Chondrocyte (in vitro differentiated cells): ENCODE data around the gene ANKRD6. TPM values are rescaled to one million over a fixed set of nuclear protein-coding genes. Genes with fewer than 3 reads are reported as not detected.

ENCODE experiments used
- DNase-seq: peaks from one replicate; pipeline ENCODE4 v3.0.0; 2021; ENCODE audit warnings: mixed read lengths, low spot score
- H3K27ac Mint-ChIP-seq: one replicate; pipeline ENCODE4 v1.8.0; 2021; ENCODE audit warnings: mild to moderate bottlenecking, moderate library complexity, mixed read lengths; ENCODE audit not compliant: unreplicated experiment
- H3K27me3 Mint-ChIP-seq: 2 replicates; pipeline ENCODE4 v1.8.0; 2021; ENCODE audit warnings: low read depth, mixed read lengths
- H3K36me3 Mint-ChIP-seq: 2 replicates; pipeline ENCODE4 v1.8.0; 2021; ENCODE audit warnings: low read depth, mixed read lengths
- H3K4me1 Mint-ChIP-seq: 2 replicates; pipeline ENCODE4 v1.8.0; 2021; ENCODE audit warnings: low read depth, mild to moderate bottlenecking, mixed read lengths
- H3K4me3 Mint-ChIP-seq: one replicate; pipeline ENCODE4 v1.8.0; 2021; ENCODE audit warnings: mild to moderate bottlenecking, moderate library complexity, mixed read lengths; ENCODE audit not compliant: unreplicated experiment
- H3K9me3 Mint-ChIP-seq: 2 replicates; pipeline ENCODE4 v1.8.0; 2021; ENCODE audit warnings: low read depth, mixed read lengths
- CTCF ChIP-seq: fragments of 200-600 bp; sonication (generic); IDR thresholded peaks from 2 replicates; pipeline ENCODE4 v1.5.0; 2021; ENCODE audit warnings: antibody characterized with exemption, mild to moderate bottlenecking, moderate library complexity
- total RNA-seq: library from RNA; stranded (reverse); gene quantifications from 3 replicates; pipeline ENCODE4 v1.2.1, GENCODE V29; 2021

ANKRD6 gene
- total RNA-seq, 1 donor from 2014 or later = 31.3 TPM

- H3K4me3 Mint-ChIP-seq = no peak overlapping the region
- no peak for DNase-seq
- no peak for TF ChIP-seq CTCF
- no peaks in the 10 kb centered on the region for H3K27me3 Mint-ChIP-seq
- H3K4me1 Mint-ChIP-seq = peaks cover 47% of the 10 kb centered on the region
- H3K27ac Mint-ChIP-seq = peak overlapping the region; percentile 88
- no peaks in the 10 kb centered on the region for H3K9me3 Mint-ChIP-seq
- peaks cover 19% of the 10 kb centered on the region for H3K36me3 Mint-ChIP-seq
These were observed 236.1 kb downstream of the ANKRD6 start for GRCh38 chr6:89669002-89669401.

GRCh38 chr6:89670935-89671565 is 238.1 kb downstream of the ANKRD6 start:
- TF ChIP-seq CTCF = no peak
- H3K4me3 Mint-ChIP-seq = no peak overlapping the region
- no peak for DNase-seq
- H3K9me3 Mint-ChIP-seq = no peaks in the 10 kb centered on the region
- H3K27me3 Mint-ChIP-seq = no peaks in the 10 kb centered on the region
- H3K4me1 Mint-ChIP-seq = peaks cover 39% of the 10 kb centered on the region
- H3K27ac Mint-ChIP-seq = no peak overlapping the region
- peaks cover 25% of the 10 kb centered on the region for H3K36me3 Mint-ChIP-seq

GRCh38 chr6:89675949-89676748 is 243.2 kb downstream of the ANKRD6 start:
- no peak overlapping the region for H3K27ac Mint-ChIP-seq
- peaks cover 6% of the 10 kb centered on the region for H3K4me1 Mint-ChIP-seq
- DNase-seq = no peak
- no peaks in the 10 kb centered on the region for H3K9me3 Mint-ChIP-seq
- H3K4me3 Mint-ChIP-seq = no peak overlapping the region
- TF ChIP-seq CTCF = no peak
- peaks cover 42% of the 10 kb centered on the region for H3K36me3 Mint-ChIP-seq
- no peaks in the 10 kb centered on the region for H3K27me3 Mint-ChIP-seq

- no peak overlapping the region for H3K4me3 Mint-ChIP-seq
- H3K27ac Mint-ChIP-seq = no peak overlapping the region
These were observed 245.6 kb downstream of the ANKRD6 start for GRCh38 chr6:89678531-89678930.

More at GRCh38 chr6:89678531-89678930, 245.6 kb downstream of the ANKRD6 start:
- Mint-ChIP-seq H3K9me3 (no peaks in the 10 kb centered on the region), H3K36me3 (peaks cover 36% of the 10 kb centered on the region), H3K27me3 (no peaks in the 10 kb centered on the region), H3K4me1 (peaks cover 6% of the 10 kb centered on the region)
- no peak for DNase-seq
- TF ChIP-seq CTCF = no peak
